ENCODE measurements around the gene TMPRSS6. TPM values are rescaled to one million over a fixed set of nuclear protein-coding genes. Genes with fewer than 3 reads are reported as not detected.

Gene TMPRSS6
- total and polyA plus RNA-seq, 2 of the 8 experiments (the other 6 are each of a cell fraction or from before 2014, with no cell fraction given), result 0.02 TPM; not detected in 1

- no peak for TF ChIP-seq POU5F1 (IDR thresholded peaks at IDR 0.05; ENCODE audit: low read depth, low read length)
- no peak for TF ChIP-seq GTF2F1 (IDR thresholded peaks at IDR 0.05; ENCODE audit: borderline replicate concordance, low read depth, low read length)
- TF ChIP-seq CREB1 (IDR thresholded peaks at IDR 0.05), result no peak
- TF ChIP-seq CBX8 (IDR thresholded peaks at IDR 0.05; ENCODE audit: borderline replicate concordance, low read depth, low read length), result no peak
These were observed 25.1 kb downstream of the TMPRSS6 start (continued) for GRCh38 chr22:37084385-37084784.
